Islet of Langerhans (tissue), 1 donor: ENCODE results near the gene EVPL.
"Not testable (repeated sequence)": the region's sequence is repeated elsewhere in the genome, so short reads cannot be mapped to it uniquely, and the experiment has no call there.

Source experiments
- FAIRE-seq: peaks from one replicate; lab custom pipeline; 2011; peaks lifted over from hg19 to GRCh38; lab: Jason Lieb, UNC

EVPL gene

DNA sequence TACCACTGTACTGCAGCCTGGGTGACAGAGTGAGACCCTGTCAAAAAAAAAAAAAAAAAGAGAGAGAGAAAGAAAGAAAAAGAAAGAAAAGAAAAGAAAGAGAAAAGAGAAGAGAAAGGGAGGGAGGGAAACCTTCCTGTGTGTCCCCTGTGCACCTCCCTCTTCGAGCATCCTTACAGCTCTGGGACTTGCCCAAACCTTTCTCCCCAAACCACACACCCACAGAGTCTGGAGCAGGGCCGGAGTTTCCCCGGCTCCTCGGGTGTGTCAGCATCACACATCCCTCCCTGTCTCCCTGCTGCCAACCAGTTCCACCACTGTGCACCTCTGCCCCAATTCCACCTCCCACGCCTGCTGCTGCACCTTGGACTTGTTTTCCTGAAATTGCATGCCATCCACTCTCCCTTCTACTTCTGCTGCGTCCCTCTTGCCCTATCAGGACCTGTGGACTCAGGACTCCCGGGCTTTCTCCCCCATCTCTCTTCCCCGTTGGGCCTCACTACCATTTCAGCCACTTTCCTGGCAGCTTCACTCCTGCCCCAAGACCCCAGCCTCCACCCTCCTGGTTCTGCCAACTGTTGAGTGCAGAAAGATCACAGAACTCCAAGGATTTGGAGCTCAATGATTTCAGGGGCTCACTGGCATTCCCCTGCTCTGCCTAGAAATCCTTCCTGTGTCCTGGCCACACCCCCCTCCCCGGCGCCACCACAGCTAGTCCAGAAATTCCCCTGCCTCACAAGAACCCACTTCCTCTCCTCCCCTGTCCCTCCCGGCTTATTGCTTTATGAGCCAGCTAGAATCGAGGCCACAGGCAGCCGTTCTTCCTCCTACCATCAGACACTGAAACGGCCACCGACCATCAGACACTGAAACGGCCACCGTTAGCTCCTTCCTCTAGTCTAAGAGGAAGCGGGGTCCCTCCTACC lies 30.2 kb downstream of the EVPL start:
- no peak for FAIRE-seq

DNA sequence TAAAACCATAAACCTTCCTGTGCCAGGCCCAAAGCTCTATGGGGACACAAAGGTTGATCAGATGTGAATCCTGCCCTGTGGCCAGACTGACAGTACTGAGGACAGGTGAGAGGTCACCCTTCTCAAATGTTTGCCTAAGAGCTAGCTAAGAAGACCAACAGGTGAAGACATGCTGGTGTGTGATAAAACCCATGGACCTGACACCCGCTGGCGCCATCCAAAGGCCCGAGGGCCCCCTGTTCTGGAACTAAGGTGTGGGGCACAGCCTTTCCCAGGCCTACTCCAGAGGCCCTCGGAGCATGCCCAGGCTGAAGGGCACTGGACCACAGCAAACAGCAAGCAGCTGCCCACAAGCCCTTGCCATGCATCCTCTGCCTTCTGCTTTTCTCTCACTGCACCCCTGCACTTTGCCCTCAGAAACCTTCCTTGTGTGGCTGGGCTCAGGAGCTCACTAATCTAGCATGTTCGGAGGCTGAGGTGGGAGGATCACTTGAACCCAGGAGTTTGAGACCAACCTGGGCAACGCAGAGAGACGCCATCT lies 31.7 kb downstream of the EVPL start:
- no peak for FAIRE-seq

DNA sequence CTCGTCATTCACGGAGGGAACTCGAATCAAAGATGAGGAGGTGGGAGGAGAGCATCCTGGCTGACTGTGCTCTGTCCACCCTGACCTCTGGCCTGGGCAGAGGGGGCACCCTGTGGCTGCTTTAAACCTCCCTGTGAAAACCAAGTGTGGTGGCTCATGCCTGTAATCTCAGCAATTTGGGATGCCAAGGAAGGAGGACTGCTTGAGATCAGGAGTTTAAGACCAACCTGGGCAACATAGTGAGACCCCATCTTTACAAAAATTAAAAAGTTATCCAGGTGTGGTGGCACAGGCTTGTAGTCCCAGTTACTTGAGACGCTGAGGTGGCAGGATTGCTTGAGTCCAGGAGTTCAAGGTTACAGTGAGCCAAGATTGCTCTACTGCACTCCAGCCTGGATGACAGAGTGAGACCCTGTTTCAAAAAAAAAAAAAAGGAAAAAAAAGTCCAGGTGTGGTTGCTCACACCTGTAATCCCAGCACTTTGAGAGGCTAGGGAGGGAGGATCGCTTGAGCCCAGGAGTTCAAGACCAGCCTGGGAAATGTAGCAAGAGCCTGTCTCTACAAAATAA lies 32.2 kb downstream of the EVPL start:
- no peak for FAIRE-seq

DNA sequence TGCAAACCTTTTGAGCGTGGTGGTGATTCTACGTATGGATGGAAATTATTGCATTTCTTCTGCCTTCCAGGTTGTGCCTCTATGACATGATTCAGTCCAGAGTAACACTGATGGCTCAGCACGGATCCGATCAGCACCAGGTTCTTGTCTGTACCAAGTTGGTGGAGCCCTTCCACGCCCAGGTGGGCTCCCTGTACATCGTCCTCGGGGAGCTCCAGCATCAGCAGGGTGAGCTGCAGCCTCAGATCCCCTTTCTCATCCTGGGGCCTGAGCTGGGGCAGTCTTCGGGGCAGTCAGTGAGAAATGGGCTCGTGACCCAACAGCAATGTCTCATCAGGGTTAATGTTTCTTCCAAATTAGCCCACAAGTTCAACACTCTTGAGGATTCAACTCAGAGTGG lies 35.7 kb downstream of the EVPL start:
- no peak for FAIRE-seq

- FAIRE-seq: no peak
These were observed 40.1 kb downstream of the EVPL start for GRCh38 chr17:75987041-75987440.

DNA sequence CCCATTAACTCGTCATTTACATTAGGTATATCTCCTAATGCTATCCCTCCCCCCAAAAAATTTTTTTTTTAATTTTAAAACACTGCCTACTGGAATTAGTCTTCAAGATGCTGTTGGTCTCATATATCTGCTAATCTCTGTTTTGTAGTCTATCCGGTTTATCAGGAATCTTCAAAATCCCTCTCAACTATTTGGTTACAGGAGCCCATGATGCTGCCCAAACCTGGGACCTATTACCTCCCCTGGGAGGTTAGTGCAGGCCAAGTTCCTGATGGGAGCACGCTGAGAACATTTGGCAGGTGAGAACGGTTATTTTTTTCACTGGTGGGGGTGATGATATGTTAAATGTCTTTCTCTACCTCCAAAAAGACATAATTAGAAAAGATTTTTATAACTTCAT lies 41.1 kb downstream of the EVPL start:
- FAIRE-seq: no peak

DNA sequence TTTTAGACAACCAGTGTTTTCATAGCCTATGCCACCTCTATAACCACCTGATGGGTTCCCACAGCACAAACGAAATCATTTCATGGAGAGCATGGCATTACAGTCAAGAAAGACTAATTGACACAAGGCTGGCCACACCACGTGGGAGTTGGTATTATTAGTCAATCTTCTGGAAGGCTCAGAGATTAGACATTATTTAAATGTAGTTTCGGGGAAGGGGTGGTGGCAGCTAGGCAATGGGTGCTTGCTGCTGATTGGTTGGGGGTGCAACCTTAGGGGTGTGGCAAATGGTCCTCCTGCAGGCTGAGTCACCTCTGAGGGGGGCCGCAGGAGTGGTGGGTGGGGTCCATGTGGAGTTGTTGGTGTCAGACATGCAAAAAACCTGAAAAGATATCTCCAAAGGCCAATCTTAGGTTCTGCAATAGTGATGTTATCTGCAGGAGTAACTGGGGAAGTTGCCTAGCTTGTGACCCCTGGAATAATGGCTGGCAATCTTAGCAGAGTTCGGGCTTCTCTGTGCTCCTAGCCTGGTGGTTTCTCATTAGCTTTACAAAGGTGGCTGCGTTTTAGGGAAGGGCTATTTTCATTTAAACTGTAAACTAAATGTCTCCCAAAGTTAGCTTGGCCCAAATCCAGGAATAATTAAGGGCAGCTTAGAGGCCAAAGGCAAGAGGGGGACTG lies 43.5 kb downstream of the EVPL start:
- FAIRE-seq: no peak

DNA sequence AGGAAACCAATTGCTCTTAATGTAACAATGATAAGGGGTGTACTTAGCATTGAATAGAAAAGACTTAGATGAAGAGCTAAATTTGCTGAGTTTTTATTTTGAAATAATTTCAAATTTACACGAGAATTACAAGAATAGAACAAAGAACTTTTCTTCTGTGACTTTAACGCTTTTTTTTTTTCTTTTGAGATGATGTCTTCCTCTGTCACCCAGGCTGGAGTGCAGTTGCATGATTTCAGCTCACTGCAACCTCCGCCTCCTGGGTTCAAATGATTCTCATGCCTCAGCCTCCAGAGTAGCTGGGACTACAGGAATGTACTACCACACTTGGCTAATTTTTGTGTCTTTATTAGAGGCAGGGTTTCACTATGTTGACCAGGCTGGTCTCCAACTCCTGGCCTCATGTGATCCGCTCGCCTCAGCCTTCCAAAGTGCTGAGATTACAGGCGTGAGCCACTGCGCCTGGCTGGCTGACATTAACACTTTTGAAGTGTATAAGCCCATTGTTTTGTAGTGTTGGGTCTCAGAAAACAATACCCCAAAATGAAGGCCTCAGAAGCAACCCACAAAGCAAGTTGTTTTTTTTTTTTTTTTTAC lies 46.0 kb downstream of the EVPL start:
- FAIRE-seq: no peak

DNA sequence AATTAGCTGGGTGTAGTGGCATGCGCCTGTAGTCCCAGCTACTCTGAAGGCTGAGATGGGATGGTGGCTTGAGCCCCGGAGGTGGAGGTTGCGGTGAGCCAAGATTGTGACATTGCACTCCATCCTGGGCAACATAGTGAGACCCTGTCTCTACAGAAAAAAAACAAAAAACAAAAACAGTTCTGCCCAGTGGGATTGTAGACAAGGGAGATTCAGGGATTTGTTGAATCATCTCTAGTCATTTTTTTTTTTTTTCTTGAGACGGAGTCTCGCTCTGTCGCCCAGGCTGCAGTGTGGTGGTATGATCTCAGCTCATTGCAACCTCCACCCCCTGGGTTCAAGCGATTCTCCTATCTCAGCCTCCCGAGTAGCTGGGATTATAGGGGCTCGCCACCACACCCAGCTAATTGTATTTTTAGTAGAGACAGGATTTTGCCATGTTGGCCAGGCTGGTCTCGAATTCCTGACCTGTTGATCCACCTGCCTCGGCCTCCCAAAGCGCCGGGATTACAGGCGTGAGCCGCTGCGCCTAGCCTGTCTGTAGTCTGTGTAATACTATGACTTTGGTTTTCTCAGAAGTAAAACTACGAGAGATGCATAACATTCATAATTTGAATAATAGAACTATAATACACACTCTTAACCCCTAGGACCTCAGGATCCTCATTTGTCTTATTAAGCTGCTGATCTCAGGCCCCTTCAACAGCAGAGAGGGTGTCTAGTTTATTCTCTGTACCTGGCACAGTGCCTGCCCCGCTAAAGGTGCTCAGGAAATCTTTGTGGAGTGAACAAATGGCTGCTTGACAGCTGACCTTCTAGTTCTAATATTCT lies 46.7 kb downstream of the EVPL start:
- no peak for FAIRE-seq

DNA sequence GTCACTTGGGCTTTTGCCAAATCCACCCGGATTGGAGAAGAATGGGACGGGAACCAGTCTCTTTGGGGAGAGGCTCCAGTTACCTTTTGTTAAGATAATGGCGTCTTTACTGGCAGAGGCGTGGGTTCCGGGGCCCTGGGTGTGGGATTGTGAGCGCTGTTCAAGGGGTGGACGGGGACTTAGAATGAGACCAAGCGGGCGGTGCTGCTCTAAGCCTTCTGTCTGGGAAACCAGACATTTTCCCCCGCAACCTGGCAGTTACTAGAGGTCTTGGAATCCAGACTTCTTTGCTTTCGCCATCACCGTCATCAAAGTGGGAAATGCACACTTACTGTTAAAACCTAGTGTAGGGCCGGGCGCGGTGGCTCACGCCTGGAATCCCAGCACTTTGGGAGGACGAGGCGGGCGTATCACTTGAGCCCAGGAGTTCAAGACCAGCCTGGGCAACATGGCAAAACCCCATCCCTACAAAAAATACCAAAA lies 47.4 kb downstream of the EVPL start:
- FAIRE-seq: no peak

GRCh38 chr17:75978938-75979704 lies 48.0 kb downstream of the EVPL start, which contains the start of the genes ACOX1 and TEN1:
ACOX1 (minus strand) TSS chr17:75979166; CDS start chr17:75979073, 93 bp downstream.
TEN1 (plus strand) TSS chr17:75979240; CDS start chr17:75986193, 6,953 bp downstream.
- no peak for FAIRE-seq

DNA sequence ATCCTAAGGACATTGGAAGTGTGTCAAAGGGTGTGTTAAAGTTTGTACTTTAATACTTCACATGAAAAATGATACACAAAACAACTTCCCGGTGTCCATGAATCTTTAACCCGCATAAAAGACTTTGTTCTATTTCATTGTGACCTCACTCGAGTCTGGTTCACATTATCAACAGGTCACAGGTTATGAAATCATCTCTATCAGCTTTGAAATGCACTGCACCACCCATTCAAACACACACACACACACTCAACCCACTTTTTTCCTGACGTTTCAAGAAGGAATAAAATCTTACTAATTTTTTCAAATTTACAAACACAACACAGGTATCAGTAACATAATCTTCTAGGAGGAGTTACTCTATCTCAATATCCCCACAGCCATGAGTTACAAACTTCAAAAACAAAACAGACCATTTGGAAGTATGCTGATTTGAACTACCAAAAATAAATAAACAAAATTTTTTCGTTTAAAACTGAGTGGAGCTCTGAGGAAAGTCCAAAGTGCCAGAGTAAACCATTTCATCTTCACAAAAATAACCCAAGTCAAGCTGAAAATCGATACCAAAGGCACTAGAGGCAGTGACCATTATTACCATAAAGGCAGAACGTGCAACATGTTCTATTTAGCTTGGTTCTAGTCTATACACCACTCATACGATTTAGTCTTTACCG lies 50.8 kb downstream of the EVPL start:
- no peak for FAIRE-seq

DNA sequence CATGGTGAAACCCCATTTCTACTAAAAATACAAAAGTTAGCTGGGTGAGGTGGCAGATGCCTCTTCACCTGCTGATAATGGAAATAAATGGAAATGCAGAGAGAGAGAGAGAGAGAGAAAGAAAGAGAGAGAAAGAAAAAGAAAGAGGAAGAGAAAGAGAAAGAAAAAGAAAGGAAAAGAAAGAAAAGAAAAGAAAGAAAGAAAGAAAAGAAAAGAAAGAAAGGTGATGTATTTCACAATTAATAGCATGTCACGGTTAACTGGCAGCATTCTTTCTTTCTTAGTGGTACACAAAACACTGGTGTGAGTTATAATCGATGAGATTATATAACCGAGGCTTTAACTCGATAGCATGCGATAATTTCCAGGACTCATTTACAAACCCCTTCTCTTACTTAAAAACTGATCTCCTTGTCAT lies 51.3 kb downstream of the EVPL start:
- no peak for FAIRE-seq

DNA sequence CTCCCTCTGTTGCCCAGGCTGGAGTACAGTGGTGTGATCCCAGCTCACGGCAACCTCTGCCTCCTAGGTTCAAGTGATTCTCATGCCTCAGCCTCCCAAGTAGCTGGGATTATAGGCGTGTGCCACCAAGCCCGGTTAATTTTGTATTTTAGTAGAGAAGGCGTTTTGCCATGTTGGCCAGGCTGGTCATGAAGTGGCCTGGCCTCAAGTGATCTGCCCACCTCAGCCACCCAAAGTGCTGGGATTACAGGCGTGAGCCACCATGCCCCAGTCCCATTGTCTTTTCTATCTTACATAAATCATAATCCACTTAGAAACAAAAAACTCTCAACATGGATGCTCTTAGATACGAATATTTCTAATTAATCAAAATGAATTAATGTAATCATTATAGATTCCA lies 51.9 kb downstream of the EVPL start:
- not testable (repeated sequence) for FAIRE-seq

- FAIRE-seq: no peak
These were observed 56.5 kb downstream of the EVPL start for GRCh38 chr17:75970626-75971025.

GRCh38 chr17:75970011-75970523 lies 57.0 kb downstream of the EVPL start:
- FAIRE-seq: no peak

DNA sequence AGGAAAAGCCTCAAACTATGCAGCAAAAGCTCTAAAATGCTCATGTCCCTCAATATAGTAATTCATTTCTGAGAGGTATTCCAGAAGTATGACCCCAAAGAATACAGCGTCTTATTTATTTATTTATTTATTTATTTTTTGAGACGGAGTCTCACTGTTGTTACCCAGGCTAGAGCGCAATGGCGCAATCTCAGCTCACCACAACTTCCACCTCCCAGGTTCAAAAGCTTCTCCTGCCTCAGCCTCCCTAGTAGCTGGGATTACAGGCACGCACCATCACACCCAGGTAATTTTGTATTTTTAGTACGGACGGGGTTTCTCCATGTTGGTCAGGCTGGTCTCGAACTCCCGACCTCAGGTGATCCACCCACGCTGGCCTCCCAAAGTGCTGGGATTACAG lies 58.1 kb downstream of the EVPL start:
- not testable (repeated sequence) for FAIRE-seq

GRCh38 chr17:75965468-75965867 lies 61.6 kb downstream of the EVPL start:
- FAIRE-seq: no peak

DNA sequence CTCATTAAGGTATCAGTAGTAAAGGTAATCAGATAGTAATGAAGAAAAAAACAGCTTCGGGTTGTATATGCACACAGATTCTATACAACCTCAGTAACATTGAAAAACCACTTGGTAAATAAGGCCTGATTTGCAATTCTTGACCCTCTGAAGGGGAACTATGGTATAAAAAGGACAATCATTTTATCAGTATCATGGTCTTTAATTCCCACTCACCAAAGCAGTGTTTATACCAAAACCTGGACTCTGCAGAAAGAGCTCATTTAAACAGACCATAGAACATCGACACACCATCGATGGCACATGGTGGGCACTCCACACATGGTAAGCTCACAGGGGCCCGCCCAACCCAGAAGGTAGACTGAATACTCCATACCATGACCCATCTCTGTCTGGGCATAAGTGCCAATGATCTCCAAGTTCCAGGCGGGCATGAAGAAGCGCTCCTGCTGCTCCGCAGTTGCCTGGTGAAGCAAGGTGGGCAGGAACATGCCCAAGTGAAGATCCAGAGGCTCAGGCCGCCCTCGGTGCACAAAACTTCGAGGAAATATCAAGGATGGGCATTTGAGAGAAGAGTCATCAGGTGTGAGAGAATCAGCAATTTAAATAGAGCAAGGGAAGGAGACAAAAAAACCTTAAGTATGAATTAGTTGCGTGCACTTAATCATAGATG lies 67.1 kb downstream of the EVPL start:
- FAIRE-seq: no peak
